Keratinocyte (primary cell): ENCODE data around the gene FCER1A.

Experiments
- EZH2 ChIP-seq: IDR thresholded peaks from one replicate; pipeline ENCODE4 v1.6.1; 2012; ENCODE audit warnings: inconsistent platforms, mild to moderate bottlenecking, low read length, moderate library complexity
- TF ChIP-seq, protein P1 (sequence below), 3 experiments: IDR thresholded peaks in 1 of 3; conservative IDR thresholded peaks in 1 of 3; optimal IDR thresholded peaks in 1 of 3; 2 replicates in 2 of 3; 3 replicates in 1 of 3; pipeline versions ENCODE3 to v1.5.1; 2011; ENCODE audit warnings: low read length in 3 of 3, mild to moderate bottlenecking in 3 of 3, moderate library complexity in 2 of 3, control low read depth in 1 of 3, inconsistent platforms in 1 of 3; ENCODE audit not compliant: insufficient read depth in 2 of 3; ENCODE audit errors: extremely low read depth in 1 of 3

DNA sequence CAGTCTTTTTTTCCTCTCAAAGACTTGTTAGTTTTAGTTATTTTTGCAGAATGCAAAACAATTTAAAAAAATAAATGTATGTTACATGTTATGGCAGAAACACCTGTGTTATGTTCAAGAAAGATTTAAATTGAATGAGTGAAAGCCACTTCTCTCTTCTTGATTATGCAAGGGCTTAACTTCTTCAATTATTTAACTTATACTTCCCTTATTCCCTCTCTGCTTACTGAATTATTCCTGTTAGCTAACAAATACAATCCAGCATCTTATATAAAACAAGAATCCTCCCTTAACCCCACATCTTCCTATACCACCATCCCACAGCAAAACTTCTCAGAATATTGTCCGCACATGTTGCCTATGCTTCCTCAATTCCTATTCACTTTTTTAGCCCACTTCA, 10.7 kb upstream of the FCER1A start:
- TF ChIP-seq, protein P1, sequence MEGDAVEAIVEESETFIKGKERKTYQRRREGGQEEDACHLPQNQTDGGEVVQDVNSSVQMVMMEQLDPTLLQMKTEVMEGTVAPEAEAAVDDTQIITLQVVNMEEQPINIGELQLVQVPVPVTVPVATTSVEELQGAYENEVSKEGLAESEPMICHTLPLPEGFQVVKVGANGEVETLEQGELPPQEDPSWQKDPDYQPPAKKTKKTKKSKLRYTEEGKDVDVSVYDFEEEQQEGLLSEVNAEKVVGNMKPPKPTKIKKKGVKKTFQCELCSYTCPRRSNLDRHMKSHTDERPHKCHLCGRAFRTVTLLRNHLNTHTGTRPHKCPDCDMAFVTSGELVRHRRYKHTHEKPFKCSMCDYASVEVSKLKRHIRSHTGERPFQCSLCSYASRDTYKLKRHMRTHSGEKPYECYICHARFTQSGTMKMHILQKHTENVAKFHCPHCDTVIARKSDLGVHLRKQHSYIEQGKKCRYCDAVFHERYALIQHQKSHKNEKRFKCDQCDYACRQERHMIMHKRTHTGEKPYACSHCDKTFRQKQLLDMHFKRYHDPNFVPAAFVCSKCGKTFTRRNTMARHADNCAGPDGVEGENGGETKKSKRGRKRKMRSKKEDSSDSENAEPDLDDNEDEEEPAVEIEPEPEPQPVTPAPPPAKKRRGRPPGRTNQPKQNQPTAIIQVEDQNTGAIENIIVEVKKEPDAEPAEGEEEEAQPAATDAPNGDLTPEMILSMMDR (optimal IDR thresholded peaks at IDR 0.05 in 1 of 3, IDR thresholded peaks at IDR 0.05 in 1 of 3, conservative IDR thresholded peaks at IDR 0.05 in 1 of 3; ENCODE audit: extremely low read depth in 1 of 3, insufficient read depth in 2 of 3, low read length in 3 of 3): no peak
- no peak for TF ChIP-seq EZH2
